SK-N-SH (cell line): ENCODE data around the gene PROM1. TPM values are rescaled to one million over a fixed set of nuclear protein-coding genes. Genes with fewer than 3 reads are reported as not detected.

ENCODE experiments used
- CTCF ChIA-PET: fragments of 300-600, 350-600 bp; formaldehyde crosslinking; extraction: SDS; loops from one replicate; lab custom pipeline; 2021; lab: Yijun Ruan, JAX
- POLR2A ChIA-PET: fragments of 350-600 bp; sonication (Branson Sonifier 250); formaldehyde crosslinking; extraction: SDS; loops from one replicate; lab custom pipeline; 2020; ENCODE audit warnings: antibody characterized with exemption, inconsistent platforms; lab: Yijun Ruan, JAX
- DNase-seq: peaks from one replicate; pipeline ENCODE4 v3.0.0; 2012
- H2AFZ ChIP-seq: fragments of 200-600 bp; sonication (generic); 2 replicates; pipeline ENCODE4 v1.8.1; 2016; ENCODE audit warnings: antibody characterized with exemption, mild to moderate bottlenecking, low read depth
- H3F3A ChIP-seq: fragments of 200-600 bp; sonication (generic); replicated peaks from 2 replicates; pipeline ENCODE3; 2016; ENCODE audit warnings: antibody characterized with exemption, mild to moderate bottlenecking; ENCODE audit not compliant: insufficient read depth
- H3K27ac ChIP-seq, 2 experiments: fragments of 200-500 bp in 1 of 2; fragments of 200-600 bp in 1 of 2; sonication (Bioruptor generic) in 1 of 2; sonication (generic), shearing (Covaris generic) in 1 of 2; 2 replicates each; pipeline versions ENCODE4 v1.5.1 to v1.6.1; 2014 to 2016; ENCODE audit warnings: low read depth in 2 of 2, inconsistent platforms in 1 of 2, low read length in 1 of 2, mild to moderate bottlenecking in 1 of 2, mixed read lengths in 1 of 2
- H3K27me3 ChIP-seq: fragments of 200-600 bp; sonication (generic), shearing (Covaris generic); 2 replicates; pipeline ENCODE4 v1.6.1; 2016; ENCODE audit warnings: mixed run types; ENCODE audit not compliant: insufficient read depth
- H3K36me3 ChIP-seq, 2 experiments: fragments of 200-500 bp in 1 of 2; fragments of 200-600 bp in 1 of 2; sonication (Bioruptor generic) in 1 of 2; sonication (generic) in 1 of 2; replicated peaks in 1 of 2; 2 replicates each; pipeline versions ENCODE3 to v1.5.1; 2014 to 2016; ENCODE audit warnings: low read length in 1 of 2, mild to moderate bottlenecking in 1 of 2; ENCODE audit not compliant: insufficient read depth in 2 of 2, control insufficient read depth in 1 of 2
- H3K4me1 ChIP-seq, 2 experiments: fragments of 200-500 bp in 1 of 2; fragments of 200-600 bp in 1 of 2; sonication (Bioruptor generic) in 1 of 2; sonication (generic), shearing (Covaris generic) in 1 of 2; 2 replicates each; pipeline versions ENCODE4 v1.5.1 to v1.6.1; 2014 to 2016; ENCODE audit warnings: low read depth in 1 of 2, low read length in 1 of 2, mixed run types in 1 of 2; ENCODE audit not compliant: insufficient read depth in 2 of 2, control insufficient read depth in 1 of 2
- H3K4me2 ChIP-seq: fragments of 200-600 bp; sonication (generic), shearing (Covaris generic); 2 replicates; pipeline ENCODE4 v1.6.1; 2017; ENCODE audit warnings: mixed run types
- H3K4me3 ChIP-seq, 2 experiments: fragments of 200-500 bp in 1 of 2; fragments of 200-600 bp in 1 of 2; sonication (Bioruptor generic) in 1 of 2; sonication (generic), shearing (Covaris generic) in 1 of 2; 2 replicates each; pipeline versions ENCODE4 v1.5.1 to v1.8.1; 2014 to 2016; ENCODE audit warnings: low read depth in 2 of 2, inconsistent platforms in 1 of 2, low read length in 1 of 2, mild to moderate bottlenecking in 1 of 2, mixed read lengths in 1 of 2, moderate library complexity in 1 of 2
- H3K79me2 ChIP-seq: fragments of 200-600 bp; sonication (generic); 2 replicates; pipeline ENCODE4 v1.8.1; 2017; ENCODE audit warnings: mild to moderate bottlenecking; ENCODE audit not compliant: insufficient read depth
- H3K9ac ChIP-seq: fragments of 200-600 bp; sonication (generic); 2 replicates; pipeline ENCODE4 v1.6.1; 2017; ENCODE audit warnings: mixed run types
- H3K9me2 ChIP-seq: fragments of 200-600 bp; sonication (generic); 2 replicates; pipeline ENCODE4 v1.6.1; 2017; ENCODE audit warnings: mixed run types
- H3K9me3 ChIP-seq: fragments of 200-600 bp; sonication (generic); 2 replicates; pipeline ENCODE4 v1.6.1; 2017; ENCODE audit warnings: mixed run types, mild to moderate bottlenecking, moderate library complexity
- H4K20me1 ChIP-seq: fragments of 200-600 bp; sonication (generic); 2 replicates; pipeline ENCODE4 v1.6.1; 2017; ENCODE audit warnings: mild to moderate bottlenecking, mixed run types; ENCODE audit not compliant: insufficient read depth
- EZH2phosphoT487 ChIP-seq: fragments of 200-600 bp; sonication (generic); IDR thresholded peaks from 2 replicates; pipeline ENCODE4 v1.6.1; 2017; ENCODE audit warnings: low read depth, mixed run types, mild to moderate bottlenecking, antibody characterized with exemption, moderate library complexity, borderline replicate concordance
- FOSL2 ChIP-seq: IDR thresholded peaks from 2 replicates; pipeline ENCODE4 v1.4.0; 2012; ENCODE audit warnings: low read depth, mild to moderate bottlenecking, moderate library complexity, borderline replicate concordance
- FOXM1 ChIP-seq: IDR thresholded peaks from 2 replicates; pipeline ENCODE4 v1.4.0; 2012; ENCODE audit warnings: low read depth, mild to moderate bottlenecking
- MEF2A ChIP-seq: IDR thresholded peaks from 2 replicates; pipeline ENCODE4 v1.4.0; 2012; ENCODE audit warnings: low read depth, borderline replicate concordance
- TEAD4 ChIP-seq: IDR thresholded peaks from 2 replicates; pipeline ENCODE4 v1.4.0; 2012; ENCODE audit warnings: mild to moderate bottlenecking, borderline replicate concordance; ENCODE audit not compliant: insufficient read depth
- WGBS: methylation state at CpG from one replicate; pipeline ENCODE4 v1.1.6; 2017; ENCODE audit warnings: low lambda C conversion rate; 5-methylcytosine and 5-hydroxymethylcytosine counted together
- polyA plus RNA-seq, 3 experiments: library from polyadenylated mRNA; depleted of rRNA; stranded (reverse); fragments of >200 nt; gene quantifications; 2 replicates each; pipeline ENCODE4 v1.2.3, GENCODE V29; 2012
- TF ChIP-seq, protein P1 (sequence below): IDR thresholded peaks from 2 replicates; pipeline ENCODE4 v1.4.0; 2012; ENCODE audit warnings: low read depth, borderline replicate concordance
- TF ChIP-seq, protein P2 (sequence below): fragments of 150-350 bp; IDR thresholded peaks from 2 replicates; pipeline ENCODE4 v1.6.1; 2017; ENCODE audit warnings: antibody characterized with exemption, low read length, low read depth, borderline replicate concordance
- TF ChIP-seq, protein P3 (sequence below): IDR thresholded peaks from 2 replicates; pipeline ENCODE4; 2012

Gene PROM1
- polyA plus RNA-seq, 1 of the 3 experiments (the other 2 are of a cell fraction) = not detected

DNA sequence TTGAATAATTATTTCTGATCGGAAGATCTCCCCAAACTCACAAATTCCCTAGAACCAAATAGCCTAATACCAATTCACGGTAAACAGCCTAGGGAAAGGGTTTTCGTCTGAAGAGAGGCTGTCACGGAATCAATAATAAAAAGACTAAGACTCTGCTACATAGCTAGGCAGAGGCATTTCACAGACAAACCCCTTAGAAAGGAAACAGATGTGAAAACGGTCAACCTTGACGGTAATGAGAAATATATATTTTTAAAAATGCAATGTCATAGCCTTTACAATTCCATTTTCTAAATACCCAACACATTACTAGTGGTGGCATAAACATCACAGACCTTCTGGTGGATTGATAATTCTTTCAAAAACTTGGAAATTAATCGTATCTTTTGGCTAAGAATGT, 28.4 kb downstream of the PROM1 start:
- Histone ChIP-seq H3K27me3 (peaks cover 4% of the 10 kb centered on the region; the same call in 1 of the 2 replicates), H3K79me2 (no peaks in the 10 kb centered on the region), H3K36me3 (no peaks in the 10 kb centered on the region), H3F3A (no peaks in the 10 kb centered on the region), H4K20me1 (no peaks in the 10 kb centered on the region), H3K4me2 (no peak overlapping the region), H2AFZ (no peak overlapping the region), H3K9ac (no peak overlapping the region), H3K27ac (no peak overlapping the region), H3K4me3 (no peak overlapping the region), H3K9me3 (no peaks in the 10 kb centered on the region), H3K4me1 (peaks cover 0 to 11% of the 10 kb centered on the region in 2 experiments; a peak in 2 of 4 replicates), H3K9me2 (no peaks in the 10 kb centered on the region)
- no peak for TF ChIP-seq TEAD4
- POLR2A ChIA-PET = no interaction called here
- 68% methylated on average over 7 of the region's 7 CpGs for WGBS
- no peak for DNase-seq
- CTCF ChIA-PET = no interaction called here

DNA sequence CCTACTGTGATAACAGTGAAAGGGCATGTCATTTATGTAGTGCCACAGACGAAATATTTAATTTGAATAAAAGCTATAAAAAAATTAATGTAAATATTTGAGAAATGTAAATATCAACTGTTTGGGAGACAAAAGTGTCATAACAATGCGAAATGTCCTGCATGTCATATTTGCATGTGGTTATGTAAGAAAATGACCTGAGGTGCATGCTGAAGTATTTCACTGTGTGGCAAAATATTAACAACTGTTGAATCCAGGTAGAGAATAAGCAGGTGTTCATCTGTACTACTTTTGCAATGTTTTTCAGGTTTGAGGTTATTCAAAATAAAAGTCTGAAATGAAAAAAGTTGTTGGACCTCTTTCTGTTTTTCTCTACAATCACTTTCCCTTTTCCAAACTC, 30.9 kb downstream of the PROM1 start:
- Histone ChIP-seq H3K4me1 (peaks cover 0 to 11% of the 10 kb centered on the region in 2 experiments; a peak in 2 of 4 replicates), H2AFZ (no peak overlapping the region), H3K79me2 (no peaks in the 10 kb centered on the region), H4K20me1 (no peaks in the 10 kb centered on the region), H3K9me2 (no peaks in the 10 kb centered on the region), H3K4me3 (no peak overlapping the region), H3K9me3 (no peaks in the 10 kb centered on the region), H3K4me2 (no peak overlapping the region), H3K27me3 (peaks cover 4% of the 10 kb centered on the region; the same call in 1 of the 2 replicates), H3K9ac (no peak overlapping the region), H3F3A (no peaks in the 10 kb centered on the region), H3K36me3 (no peaks in the 10 kb centered on the region), H3K27ac (no peak overlapping the region)
- CTCF ChIA-PET = no interaction called here
- POLR2A ChIA-PET = no interaction called here
- DNase-seq = no peak
- TF ChIP-seq, protein P1, sequence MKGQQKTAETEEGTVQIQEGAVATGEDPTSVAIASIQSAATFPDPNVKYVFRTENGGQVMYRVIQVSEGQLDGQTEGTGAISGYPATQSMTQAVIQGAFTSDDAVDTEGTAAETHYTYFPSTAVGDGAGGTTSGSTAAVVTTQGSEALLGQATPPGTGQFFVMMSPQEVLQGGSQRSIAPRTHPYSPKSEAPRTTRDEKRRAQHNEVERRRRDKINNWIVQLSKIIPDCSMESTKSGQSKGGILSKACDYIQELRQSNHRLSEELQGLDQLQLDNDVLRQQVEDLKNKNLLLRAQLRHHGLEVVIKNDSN = no peak
- TF ChIP-seq, protein P2, sequence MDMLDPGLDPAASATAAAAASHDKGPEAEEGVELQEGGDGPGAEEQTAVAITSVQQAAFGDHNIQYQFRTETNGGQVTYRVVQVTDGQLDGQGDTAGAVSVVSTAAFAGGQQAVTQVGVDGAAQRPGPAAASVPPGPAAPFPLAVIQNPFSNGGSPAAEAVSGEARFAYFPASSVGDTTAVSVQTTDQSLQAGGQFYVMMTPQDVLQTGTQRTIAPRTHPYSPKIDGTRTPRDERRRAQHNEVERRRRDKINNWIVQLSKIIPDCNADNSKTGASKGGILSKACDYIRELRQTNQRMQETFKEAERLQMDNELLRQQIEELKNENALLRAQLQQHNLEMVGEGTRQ = no peak
- no peak for TF ChIP-seq MEF2A
- TF ChIP-seq, protein P3, sequence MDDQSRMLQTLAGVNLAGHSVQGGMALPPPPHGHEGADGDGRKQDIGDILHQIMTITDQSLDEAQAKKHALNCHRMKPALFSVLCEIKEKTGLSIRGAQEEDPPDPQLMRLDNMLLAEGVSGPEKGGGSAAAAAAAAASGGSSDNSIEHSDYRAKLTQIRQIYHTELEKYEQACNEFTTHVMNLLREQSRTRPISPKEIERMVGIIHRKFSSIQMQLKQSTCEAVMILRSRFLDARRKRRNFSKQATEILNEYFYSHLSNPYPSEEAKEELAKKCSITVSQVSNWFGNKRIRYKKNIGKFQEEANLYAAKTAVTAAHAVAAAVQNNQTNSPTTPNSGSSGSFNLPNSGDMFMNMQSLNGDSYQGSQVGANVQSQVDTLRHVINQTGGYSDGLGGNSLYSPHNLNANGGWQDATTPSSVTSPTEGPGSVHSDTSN = no peak
- TF ChIP-seq FOSL2 = no peak
- TF ChIP-seq EZH2phosphoT487 = no peak
- TF ChIP-seq FOXM1 = no peak
- 52% methylated on average over 2 of the region's 2 CpGs for WGBS
